ENCODE results near the gene CDH18. TPM values are rescaled to one million over a fixed set of nuclear protein-coding genes. Genes with fewer than 3 reads are reported as not detected.

Gene CDH18
- total and polyA plus RNA-seq, 2 donors, result 0.05 to 0.24 TPM

DNA sequence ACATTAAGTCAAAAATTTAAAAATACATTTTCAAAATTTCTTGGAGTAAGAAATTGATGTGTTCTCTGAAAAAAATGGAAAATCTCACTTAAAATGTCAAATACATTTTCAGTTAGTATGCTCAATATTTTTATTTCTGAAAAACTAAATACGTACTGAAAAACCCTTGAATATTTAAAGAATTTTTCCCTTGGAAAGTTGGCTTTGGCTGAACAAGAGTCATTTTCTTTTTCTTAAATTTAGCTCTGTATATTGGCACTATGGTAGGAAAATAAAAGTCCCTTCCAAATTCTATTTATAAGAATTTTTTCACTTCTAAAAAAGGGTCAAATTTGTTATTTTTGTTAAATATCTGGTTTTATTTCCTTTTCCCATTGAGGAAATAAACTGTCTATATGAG, 29.0 kb upstream of the CDH18 start:
- Histone ChIP-seq H3K4me3 (ENCODE audit: low read length in 2 of 2) (no peak overlapping the region), H3K4me1 (ENCODE audit: control insufficient read depth in 2 of 2, insufficient read depth in 2 of 2, low read length in 2 of 2) (no peaks in the 10 kb centered on the region), H3K27ac (ENCODE audit: low read depth in 1 of 2, low read length in 1 of 2) (no peak overlapping the region), H3K27me3 (ENCODE audit: control insufficient read depth in 2 of 2, insufficient read depth in 1 of 2, low read length in 1 of 2) (no peaks in the 10 kb centered on the region), H3K9me3 (ENCODE audit: control insufficient read depth in 2 of 2, insufficient read depth in 1 of 2, low read length in 1 of 2) (peaks cover 0 to 5% of the 10 kb centered on the region in 2 donors), H3K36me3 (ENCODE audit: control insufficient read depth in 2 of 2, insufficient read depth in 2 of 2, low read length in 1 of 2) (no peaks in the 10 kb centered on the region)
- WGBS, result 92% methylated on average over 1 of the region's 1 CpG
- no peak for DNase-seq (ENCODE audit: low read depth in 6 of 9, low spot score in 9 of 9)

- no peaks in the 10 kb centered on the region for H3K27me3 ChIP-seq (ENCODE audit: control insufficient read depth in 2 of 2, insufficient read depth in 1 of 2, low read length in 1 of 2)
- no peak overlapping the region for H3K27ac ChIP-seq (ENCODE audit: low read depth in 1 of 2, low read length in 1 of 2)
- no peaks in the 10 kb centered on the region for H3K9me3 ChIP-seq (ENCODE audit: control insufficient read depth in 2 of 2, insufficient read depth in 1 of 2, low read length in 1 of 2)
- H3K36me3 ChIP-seq (ENCODE audit: control insufficient read depth in 2 of 2, insufficient read depth in 2 of 2, low read length in 1 of 2), result no peaks in the 10 kb centered on the region
- no peaks in the 10 kb centered on the region for H3K4me1 ChIP-seq (ENCODE audit: control insufficient read depth in 2 of 2, insufficient read depth in 2 of 2, low read length in 2 of 2)
- H3K4me3 ChIP-seq (ENCODE audit: low read length in 2 of 2), result no peak overlapping the region
- DNase-seq (ENCODE audit: low read depth in 6 of 9, low spot score in 9 of 9), result no peak
Observed at GRCh38 chr5:20000416-20000815, 12.4 kb upstream of the CDH18 start.

GRCh38 chr5:19988457-19988856, 457 bp upstream of the CDH18 start:
- Histone ChIP-seq H3K9me3 (ENCODE audit: control insufficient read depth in 2 of 2, insufficient read depth in 1 of 2, low read length in 1 of 2) (no peaks in the 10 kb centered on the region), H3K27ac (ENCODE audit: low read depth in 1 of 2, low read length in 1 of 2) (no peak overlapping the region), H3K27me3 (ENCODE audit: control insufficient read depth in 2 of 2, insufficient read depth in 1 of 2, low read length in 1 of 2) (no peaks in the 10 kb centered on the region), H3K36me3 (ENCODE audit: control insufficient read depth in 2 of 2, insufficient read depth in 2 of 2, low read length in 1 of 2) (no peaks in the 10 kb centered on the region), H3K4me3 (ENCODE audit: low read length in 2 of 2) (no peak overlapping the region), H3K4me1 (ENCODE audit: control insufficient read depth in 2 of 2, insufficient read depth in 2 of 2, low read length in 2 of 2) (no peaks in the 10 kb centered on the region)
- DNase-seq (ENCODE audit: low read depth in 6 of 9, low spot score in 9 of 9), result no peak
- 33% methylated on average over 12 of the region's 12 CpGs for WGBS

DNA sequence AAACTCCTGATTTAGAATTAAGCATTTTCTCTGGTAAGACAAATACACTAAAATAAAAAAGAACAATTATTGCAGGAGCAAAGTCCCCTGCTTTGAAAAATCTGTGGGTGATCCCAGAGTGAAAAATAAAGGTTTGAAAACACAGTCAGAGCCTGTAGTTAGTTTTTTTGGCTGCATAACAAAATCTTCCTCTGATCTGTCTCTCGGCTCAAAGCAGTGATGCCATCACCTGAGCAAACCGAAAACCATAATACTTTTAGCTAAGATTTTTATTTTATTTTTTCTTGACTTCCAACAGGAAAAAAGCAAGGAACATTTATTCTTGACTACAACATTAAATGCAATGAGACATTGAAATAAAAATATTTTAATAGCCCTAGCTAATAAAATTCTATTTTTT, 1.2 kb downstream of the CDH18 start:
- no peaks in the 10 kb centered on the region for H3K27me3 ChIP-seq (ENCODE audit: control insufficient read depth in 2 of 2, insufficient read depth in 1 of 2, low read length in 1 of 2)
- no peak for DNase-seq (ENCODE audit: low read depth in 6 of 9, low spot score in 9 of 9)
- 90% methylated on average over 2 of the region's 2 CpGs for WGBS
- H3K4me3 ChIP-seq (ENCODE audit: low read length in 2 of 2), result no peak overlapping the region
- no peaks in the 10 kb centered on the region for H3K9me3 ChIP-seq (ENCODE audit: control insufficient read depth in 2 of 2, insufficient read depth in 1 of 2, low read length in 1 of 2)
- H3K27ac ChIP-seq (ENCODE audit: low read depth in 1 of 2, low read length in 1 of 2), result no peak overlapping the region
- H3K4me1 ChIP-seq (ENCODE audit: control insufficient read depth in 2 of 2, insufficient read depth in 2 of 2, low read length in 2 of 2), result no peaks in the 10 kb centered on the region
- H3K36me3 ChIP-seq (ENCODE audit: control insufficient read depth in 2 of 2, insufficient read depth in 2 of 2, low read length in 1 of 2), result no peaks in the 10 kb centered on the region

- DNase-seq (ENCODE audit: low read depth in 6 of 9, low spot score in 9 of 9), result no peak
- no peaks in the 10 kb centered on the region for H3K9me3 ChIP-seq (ENCODE audit: control insufficient read depth in 2 of 2, insufficient read depth in 1 of 2, low read length in 1 of 2)
- 92% methylated on average over 1 of the region's 1 CpG for WGBS
- H3K4me1 ChIP-seq (ENCODE audit: control insufficient read depth in 2 of 2, insufficient read depth in 2 of 2, low read length in 2 of 2), result no peaks in the 10 kb centered on the region
- H3K27ac ChIP-seq (ENCODE audit: low read depth in 1 of 2, low read length in 1 of 2), result no peak overlapping the region
- no peaks in the 10 kb centered on the region for H3K27me3 ChIP-seq (ENCODE audit: control insufficient read depth in 2 of 2, insufficient read depth in 1 of 2, low read length in 1 of 2)
- H3K4me3 ChIP-seq (ENCODE audit: low read length in 2 of 2), result no peak overlapping the region
- H3K36me3 ChIP-seq (ENCODE audit: control insufficient read depth in 2 of 2, insufficient read depth in 2 of 2, low read length in 1 of 2), result no peaks in the 10 kb centered on the region
Observed at GRCh38 chr5:19986031-19986619, 1.9 kb downstream of the CDH18 start.

DNA sequence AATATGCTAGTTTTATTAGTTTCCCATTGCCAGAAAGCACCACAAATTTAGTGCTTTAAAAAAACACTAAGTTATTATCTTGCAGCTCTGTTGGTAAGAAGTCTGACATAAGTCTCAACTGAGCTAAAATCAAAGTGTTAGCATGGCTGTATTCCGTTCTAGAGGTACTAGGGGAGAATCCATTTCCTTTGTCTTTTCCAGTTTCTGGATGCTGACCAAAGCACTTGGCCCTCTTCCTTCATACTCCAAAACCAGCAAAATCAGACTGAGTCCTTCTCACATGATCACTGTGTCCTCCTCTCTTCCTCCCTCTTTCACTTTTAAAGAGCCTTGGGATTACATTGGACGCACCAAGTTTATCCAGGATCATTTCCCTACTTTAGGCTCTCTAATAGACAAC, 9.5 kb downstream of the CDH18 start:
- Histone ChIP-seq H3K27me3 (ENCODE audit: control insufficient read depth in 2 of 2, insufficient read depth in 1 of 2, low read length in 1 of 2) (no peaks in the 10 kb centered on the region), H3K4me1 (ENCODE audit: control insufficient read depth in 2 of 2, insufficient read depth in 2 of 2, low read length in 2 of 2) (no peaks in the 10 kb centered on the region), H3K9me3 (ENCODE audit: control insufficient read depth in 2 of 2, insufficient read depth in 1 of 2, low read length in 1 of 2) (no peaks in the 10 kb centered on the region), H3K27ac (ENCODE audit: low read depth in 1 of 2, low read length in 1 of 2) (no peak overlapping the region), H3K4me3 (ENCODE audit: low read length in 2 of 2) (no peak overlapping the region), H3K36me3 (ENCODE audit: control insufficient read depth in 2 of 2, insufficient read depth in 2 of 2, low read length in 1 of 2) (no peaks in the 10 kb centered on the region)
- WGBS, result 85% methylated on average over 2 of the region's 2 CpGs
- DNase-seq (ENCODE audit: low read depth in 6 of 9, low spot score in 9 of 9), result no peak

DNA sequence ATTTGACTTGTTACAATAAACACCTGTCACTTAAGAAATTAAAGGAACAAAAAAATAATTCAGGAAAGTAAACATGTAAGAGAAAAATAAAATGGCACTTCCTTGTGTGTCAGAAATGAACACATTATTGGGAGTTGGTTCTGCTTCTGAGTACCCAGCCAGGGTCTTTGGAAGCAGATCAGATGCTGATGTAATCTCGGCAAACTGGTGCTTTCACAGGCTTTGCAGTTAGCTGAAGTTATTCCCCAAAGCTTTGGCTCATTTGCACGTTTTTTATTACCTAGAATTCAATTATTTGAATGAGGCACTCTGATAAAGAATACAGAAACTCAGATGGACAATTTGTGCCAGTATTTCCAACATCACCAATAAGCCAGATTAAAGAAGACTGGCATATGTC, 10.9 kb downstream of the CDH18 start:
- H3K4me3 ChIP-seq (ENCODE audit: low read length in 2 of 2), result no peak overlapping the region
- DNase-seq (ENCODE audit: low read depth in 6 of 9, low spot score in 9 of 9), result no peak
- 69% methylated on average over 2 of the region's 2 CpGs for WGBS
- no peaks in the 10 kb centered on the region for H3K36me3 ChIP-seq (ENCODE audit: control insufficient read depth in 2 of 2, insufficient read depth in 2 of 2, low read length in 1 of 2)
- no peaks in the 10 kb centered on the region for H3K4me1 ChIP-seq (ENCODE audit: control insufficient read depth in 2 of 2, insufficient read depth in 2 of 2, low read length in 2 of 2)
- no peaks in the 10 kb centered on the region for H3K27me3 ChIP-seq (ENCODE audit: control insufficient read depth in 2 of 2, insufficient read depth in 1 of 2, low read length in 1 of 2)
- H3K9me3 ChIP-seq (ENCODE audit: control insufficient read depth in 2 of 2, insufficient read depth in 1 of 2, low read length in 1 of 2), result no peaks in the 10 kb centered on the region
- no peak overlapping the region for H3K27ac ChIP-seq (ENCODE audit: low read depth in 1 of 2, low read length in 1 of 2)

DNA sequence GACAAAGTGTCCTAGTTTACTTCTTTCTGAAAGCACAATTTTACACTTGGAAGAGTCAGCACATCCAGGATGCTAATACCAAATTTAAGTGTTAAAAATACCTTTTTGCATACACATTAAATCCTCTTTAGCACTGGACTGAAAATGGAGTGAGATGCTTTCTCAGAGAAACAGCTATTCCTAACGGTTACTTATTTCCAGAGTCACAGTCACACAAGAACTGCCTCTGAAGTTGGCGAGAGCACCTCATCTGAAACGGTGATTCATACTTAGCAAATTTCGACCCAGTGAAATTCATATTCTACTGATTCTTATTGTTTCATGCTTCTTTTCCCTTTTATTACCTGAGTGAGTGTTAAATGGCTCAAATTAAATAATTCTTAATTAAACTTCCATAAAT, 12.2 kb downstream of the CDH18 start:
- DNase-seq (ENCODE audit: low read depth in 6 of 9, low spot score in 9 of 9), result no peak
- Histone ChIP-seq H3K27ac (ENCODE audit: low read depth in 1 of 2, low read length in 1 of 2) (no peak overlapping the region), H3K27me3 (ENCODE audit: control insufficient read depth in 2 of 2, insufficient read depth in 1 of 2, low read length in 1 of 2) (no peaks in the 10 kb centered on the region), H3K4me1 (ENCODE audit: control insufficient read depth in 2 of 2, insufficient read depth in 2 of 2, low read length in 2 of 2) (no peaks in the 10 kb centered on the region), H3K36me3 (ENCODE audit: control insufficient read depth in 2 of 2, insufficient read depth in 2 of 2, low read length in 1 of 2) (no peaks in the 10 kb centered on the region), H3K9me3 (ENCODE audit: control insufficient read depth in 2 of 2, insufficient read depth in 1 of 2, low read length in 1 of 2) (no peaks in the 10 kb centered on the region), H3K4me3 (ENCODE audit: low read length in 2 of 2) (no peak overlapping the region)
- 92% methylated on average over 4 of the region's 4 CpGs for WGBS

DNA sequence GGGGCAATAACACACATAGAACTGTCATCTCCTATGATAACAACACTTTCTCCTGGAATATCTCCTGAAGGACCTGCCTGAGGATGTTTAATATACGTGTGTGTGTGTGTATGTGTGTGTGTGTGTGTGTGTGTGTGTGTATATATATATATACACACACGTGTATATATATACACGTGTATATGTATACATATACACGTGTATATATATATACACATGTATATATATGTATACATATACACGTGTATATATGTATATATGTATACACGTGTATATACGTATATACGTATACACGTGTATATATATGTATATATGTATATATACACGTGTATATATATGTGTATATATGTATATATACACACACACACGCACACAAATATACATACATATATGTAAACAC, 27.5 kb downstream of the CDH18 start:
- no peaks in the 10 kb centered on the region for H3K36me3 ChIP-seq (ENCODE audit: control insufficient read depth in 2 of 2, insufficient read depth in 2 of 2, low read length in 1 of 2)
- H3K27ac ChIP-seq (ENCODE audit: low read depth in 1 of 2, low read length in 1 of 2), result no peak overlapping the region
- H3K4me1 ChIP-seq (ENCODE audit: control insufficient read depth in 2 of 2, insufficient read depth in 2 of 2, low read length in 2 of 2), result no peaks in the 10 kb centered on the region
- WGBS, result 87% methylated on average over 11 of the region's 11 CpGs
- no peak overlapping the region for H3K4me3 ChIP-seq (ENCODE audit: low read length in 2 of 2)
- no peaks in the 10 kb centered on the region for H3K27me3 ChIP-seq (ENCODE audit: control insufficient read depth in 2 of 2, insufficient read depth in 1 of 2, low read length in 1 of 2)
- DNase-seq (ENCODE audit: low read depth in 6 of 9, low spot score in 9 of 9), result no peak
- no peaks in the 10 kb centered on the region for H3K9me3 ChIP-seq (ENCODE audit: control insufficient read depth in 2 of 2, insufficient read depth in 1 of 2, low read length in 1 of 2)
